ENCODE data around the gene RGS7. TPM values are rescaled to one million over a fixed set of nuclear protein-coding genes. Genes with fewer than 3 reads are reported as not detected.
A peak's percentile ranks its signal among the peaks of the same experiment; 100 is the strongest.
"Not testable (repeated sequence)": the region's sequence is repeated elsewhere in the genome, so short reads cannot be mapped to it uniquely, and the experiment has no call there.

RGS7 gene
- polyA plus RNA-seq, 6 donors from 2014 or later: 0.29 to 2.9 (median 1.5) TPM

GRCh38 chr1:240739754-240740153, 617.3 kb downstream of the RGS7 start:
- no peak for DNase-seq
- Mint-ChIP-seq H3K27me3 (peaks cover 0 to 5% (median 0%) of the 10 kb centered on the region in 3 donors), H3K4me1 (no peaks in the 10 kb centered on the region), H3K36me3 (no peaks in the 10 kb centered on the region), H3K4me3 (no peak overlapping the region), H3K9me3 (no peaks in the 10 kb centered on the region), H3K27ac (no peak overlapping the region)
- ATAC-seq (ENCODE audit: low read depth in 2 of 2): no peak

- H3K4me1 Mint-ChIP-seq: no peaks in the 10 kb centered on the region
- H3K4me3 Mint-ChIP-seq: no peak overlapping the region
- H3K36me3 Mint-ChIP-seq: no peaks in the 10 kb centered on the region
- DNase-seq: no peak
- no peak for ATAC-seq (ENCODE audit: low read depth in 2 of 2)
- H3K9me3 Mint-ChIP-seq: peaks cover 0 to 2% (median 0%) of the 10 kb centered on the region in 7 donors
- peaks cover 0 to 5% (median 0%) of the 10 kb centered on the region in 3 donors for H3K27me3 Mint-ChIP-seq
- no peak overlapping the region for H3K27ac Mint-ChIP-seq
Observed at GRCh38 chr1:240739139-240739538, 617.9 kb downstream of the RGS7 start.

GRCh38 chr1:240737766-240738265, 619.2 kb downstream of the RGS7 start:
- H3K4me3 Mint-ChIP-seq: no peak overlapping the region
- DNase-seq (no peak), ATAC-seq (ENCODE audit: low read depth in 2 of 2) (no peak)
- H3K27ac Mint-ChIP-seq: no peak overlapping the region
- peaks cover 0 to 2% (median 0%) of the 10 kb centered on the region in 7 donors for H3K9me3 Mint-ChIP-seq
- H3K27me3 Mint-ChIP-seq: peaks cover 0 to 5% (median 0%) of the 10 kb centered on the region in 3 donors
- H3K36me3 Mint-ChIP-seq: no peaks in the 10 kb centered on the region
- no peaks in the 10 kb centered on the region for H3K4me1 Mint-ChIP-seq

- H3K27ac Mint-ChIP-seq: no peak overlapping the region
Observed at GRCh38 chr1:240737298-240737697, 619.7 kb downstream of the RGS7 start.

GRCh38 chr1:240734705-240735104, 622.3 kb downstream of the RGS7 start:
- H3K9me3 Mint-ChIP-seq; H3K4me1 Mint-ChIP-seq; DNase-seq; H3K36me3 Mint-ChIP-seq; H3K27ac Mint-ChIP-seq; ATAC-seq (ENCODE audit: low read depth in 2 of 2); H3K27me3 Mint-ChIP-seq; H3K4me3 Mint-ChIP-seq: not testable (repeated sequence)

More at GRCh38 chr1:240737298-240737697, 619.7 kb downstream of the RGS7 start:
- Mint-ChIP-seq H3K9me3 (peaks cover 0 to 2% (median 0%) of the 10 kb centered on the region in 7 donors), H3K36me3 (no peaks in the 10 kb centered on the region), H3K27me3 (peaks cover 0 to 5% (median under 1%) of the 10 kb centered on the region in 3 donors), H3K4me3 (no peak overlapping the region), H3K4me1 (no peaks in the 10 kb centered on the region)
- ATAC-seq (ENCODE audit: low read depth in 2 of 2) (no peak), DNase-seq (no peak)

GRCh38 chr1:240734001-240734400, 623.0 kb downstream of the RGS7 start:
- no peak overlapping the region for H3K4me3 Mint-ChIP-seq
- ATAC-seq (ENCODE audit: low read depth in 2 of 2): no peak

GRCh38 chr1:240732390-240732789, 624.6 kb downstream of the RGS7 start:
- Mint-ChIP-seq H3K4me3 (no peak overlapping the region), H3K36me3 (no peaks in the 10 kb centered on the region), H3K4me1 (no peaks in the 10 kb centered on the region), H3K27me3 (peaks cover 0 to 5% (median 0%) of the 10 kb centered on the region in 3 donors), H3K9me3 (peaks cover 0 to 2% (median 0%) of the 10 kb centered on the region in 7 donors), H3K27ac (no peak overlapping the region)
- DNase-seq (peak; percentile 7), ATAC-seq (ENCODE audit: low read depth in 2 of 2) (no peak)

More at GRCh38 chr1:240734001-240734400, 623.0 kb downstream of the RGS7 start:
- H3K27ac Mint-ChIP-seq: no peak overlapping the region
- no peaks in the 10 kb centered on the region for H3K4me1 Mint-ChIP-seq
- no peaks in the 10 kb centered on the region for H3K36me3 Mint-ChIP-seq
- H3K9me3 Mint-ChIP-seq: peaks cover 0 to 2% (median 0%) of the 10 kb centered on the region in 7 donors
- no peak for DNase-seq
- H3K27me3 Mint-ChIP-seq: peaks cover 0 to 5% (median 0%) of the 10 kb centered on the region in 3 donors

Other genes with a start within 250 kb of the RGS7 start
- gene FH, start 162.6 kb upstream of the RGS7 start, polyA plus RNA-seq (ENCODE audit: low read depth in 6 of 6): 10 to 100 TPM; 34.4 to 54.2 (median 46.2) TPM
- 10 to 100 TPM; 44.0 to 70.6 (median 53.4) TPM for gene KMO, start 175.2 kb upstream of the RGS7 start, polyA plus RNA-seq (ENCODE audit: low read depth in 6 of 6)